Brain pericyte (primary cell): ENCODE measurements around the gene FARP1.

Experiments used
- DNase-seq: peaks from one replicate; pipeline ENCODE4 v3.0.0-alpha.2; 2012; ENCODE audit warnings: low read depth, low spot score

Gene FARP1

DNA sequence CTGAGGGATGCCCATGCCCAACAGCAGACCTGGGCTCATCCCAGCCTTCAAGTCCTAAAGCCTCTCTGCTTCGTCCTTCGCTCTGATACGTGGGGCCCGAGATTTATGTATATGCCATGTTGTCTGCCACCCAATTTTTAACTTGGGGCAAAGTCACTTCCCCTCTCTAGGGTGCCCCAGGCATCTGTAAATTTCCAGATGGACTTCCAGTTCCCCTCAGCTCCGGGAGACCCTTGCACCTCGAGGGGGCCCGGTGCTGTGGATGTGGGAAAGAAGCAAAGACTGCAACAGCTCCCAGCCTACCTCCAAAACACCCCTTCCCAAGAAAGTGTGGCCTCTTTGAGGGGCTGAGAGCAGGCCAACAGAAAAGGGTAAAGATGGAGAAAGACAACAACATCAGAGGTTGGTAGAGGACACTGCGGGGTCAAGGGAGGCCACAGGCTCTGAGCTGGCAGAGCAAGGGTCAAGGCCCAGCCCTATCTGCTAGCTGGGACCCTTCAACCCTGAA is 336.7 kb downstream of the FARP1 start:
- DNase-seq = no peak

DNA sequence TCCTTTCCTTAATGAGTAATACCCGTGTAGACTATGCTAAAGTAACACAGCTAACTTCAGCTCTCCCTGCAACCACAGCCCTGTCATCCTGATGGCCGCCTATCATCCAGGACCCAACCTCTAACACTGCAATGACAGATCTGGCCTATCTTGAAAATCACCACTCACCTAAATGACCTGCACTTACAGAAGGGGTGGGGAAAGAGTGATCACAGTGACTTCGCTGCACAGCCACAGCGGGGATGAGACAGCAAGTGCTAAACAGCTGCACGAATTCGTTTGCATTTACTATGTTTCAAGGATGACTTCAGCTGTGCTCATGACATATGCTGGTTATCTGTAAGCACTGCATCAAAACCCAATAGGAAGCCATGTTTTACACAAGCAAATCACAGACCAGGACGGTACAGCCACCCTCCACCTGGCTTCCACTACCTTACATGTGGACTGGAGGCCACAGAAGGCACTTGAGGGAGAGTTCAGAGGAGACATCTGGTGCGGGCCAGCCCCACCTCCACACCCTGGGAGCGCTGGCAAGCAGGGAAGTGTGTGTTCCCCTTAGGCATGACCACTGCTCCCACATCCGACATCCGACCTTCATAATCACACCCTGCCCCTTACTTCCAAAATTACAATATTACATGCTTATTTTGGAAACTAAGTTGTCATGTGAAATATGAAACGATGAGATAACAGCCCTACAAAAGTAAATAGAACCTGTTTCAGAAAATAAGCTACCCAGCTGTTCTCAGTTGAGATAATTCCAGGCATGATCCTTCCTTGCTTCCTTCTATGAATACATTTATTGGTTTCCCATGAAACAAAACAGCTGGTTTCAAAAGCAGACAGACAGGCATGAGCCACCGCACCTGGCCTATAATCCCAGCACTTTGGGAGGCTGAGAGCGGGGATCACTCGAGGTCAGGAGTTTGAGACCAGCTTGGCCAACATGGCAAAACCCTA is 338.3 kb downstream of the FARP1 start:
- no peak for DNase-seq

DNA sequence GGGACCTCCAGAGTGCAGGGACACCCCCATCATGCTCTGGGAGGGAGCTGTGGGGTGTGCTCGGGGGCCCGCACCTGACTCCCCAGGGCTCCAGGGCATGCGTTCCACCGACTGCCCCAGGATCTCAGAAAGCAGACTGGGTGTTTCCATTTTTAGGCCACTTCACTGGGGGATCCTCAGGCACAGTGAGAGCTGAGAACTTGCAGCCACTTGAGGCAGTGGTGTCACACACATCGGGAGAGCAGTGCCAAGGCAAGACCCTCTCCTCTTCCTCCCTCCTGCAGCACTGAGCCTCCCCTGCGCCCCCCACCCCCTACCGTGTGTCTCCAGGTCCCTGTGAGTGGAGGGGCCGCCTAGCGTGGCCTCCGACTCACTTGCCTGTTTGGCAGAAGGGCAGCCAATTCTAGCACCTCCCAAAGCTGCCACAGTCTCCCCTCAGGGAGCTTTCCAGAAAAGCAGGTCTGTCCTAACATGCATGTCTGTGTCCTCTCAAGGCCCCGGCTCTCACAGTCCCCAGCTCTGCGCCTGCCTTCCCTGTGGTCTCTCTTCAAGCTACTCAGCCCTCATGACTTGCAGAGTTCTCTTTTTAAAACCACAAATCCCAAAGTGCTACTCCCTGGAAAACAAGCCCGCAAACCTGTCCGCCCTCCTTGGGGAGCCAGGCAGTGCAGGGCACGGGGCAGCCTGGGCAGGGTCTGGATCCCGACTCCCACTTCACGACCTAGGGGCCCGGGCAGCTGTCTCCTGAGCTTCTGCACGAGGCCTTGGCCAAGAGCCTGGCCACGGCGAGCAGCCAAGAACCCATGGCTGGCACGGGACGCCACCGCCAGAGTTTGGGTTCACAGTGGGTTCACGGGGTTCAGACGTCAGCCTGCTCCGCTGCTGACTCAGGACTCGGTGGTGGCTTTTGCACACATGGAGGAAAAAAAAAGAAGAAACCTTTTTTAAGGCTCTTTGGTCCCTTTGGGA is 339.9 kb downstream of the FARP1 start:
- peak; percentile 93 for DNase-seq

DNA sequence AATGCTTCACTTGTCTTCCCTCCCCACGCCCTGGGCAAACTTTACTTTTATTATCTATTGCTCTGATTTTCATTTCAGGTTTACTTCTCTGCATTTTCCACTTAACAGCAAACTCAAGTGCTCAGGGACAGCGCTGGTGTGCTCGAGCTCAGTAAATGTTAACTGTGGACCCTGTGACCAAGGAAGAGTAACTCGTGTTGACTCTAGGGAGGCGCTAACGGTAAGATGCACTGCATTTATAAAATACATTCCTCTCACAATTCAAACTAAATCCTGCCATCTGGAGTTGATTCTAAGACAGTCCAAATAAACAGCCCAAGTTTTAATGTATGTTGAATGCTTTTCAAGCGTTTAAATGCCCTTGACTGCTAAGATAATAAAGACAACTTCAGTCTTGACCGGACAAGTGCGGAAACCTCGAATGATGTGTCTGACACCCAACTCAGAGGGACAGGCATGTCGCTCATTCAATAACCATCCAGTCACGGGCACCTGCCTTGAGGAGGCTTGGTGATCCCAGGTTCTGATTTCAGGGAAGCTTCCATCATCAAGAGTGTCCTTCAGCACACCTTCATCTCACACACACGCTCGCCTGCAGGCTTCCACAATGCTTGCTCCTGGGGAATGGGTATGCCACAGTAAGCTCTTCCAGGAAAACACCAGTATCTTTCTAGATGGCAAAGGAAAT is 340.9 kb downstream of the FARP1 start:
- DNase-seq = peak; percentile 47

DNA sequence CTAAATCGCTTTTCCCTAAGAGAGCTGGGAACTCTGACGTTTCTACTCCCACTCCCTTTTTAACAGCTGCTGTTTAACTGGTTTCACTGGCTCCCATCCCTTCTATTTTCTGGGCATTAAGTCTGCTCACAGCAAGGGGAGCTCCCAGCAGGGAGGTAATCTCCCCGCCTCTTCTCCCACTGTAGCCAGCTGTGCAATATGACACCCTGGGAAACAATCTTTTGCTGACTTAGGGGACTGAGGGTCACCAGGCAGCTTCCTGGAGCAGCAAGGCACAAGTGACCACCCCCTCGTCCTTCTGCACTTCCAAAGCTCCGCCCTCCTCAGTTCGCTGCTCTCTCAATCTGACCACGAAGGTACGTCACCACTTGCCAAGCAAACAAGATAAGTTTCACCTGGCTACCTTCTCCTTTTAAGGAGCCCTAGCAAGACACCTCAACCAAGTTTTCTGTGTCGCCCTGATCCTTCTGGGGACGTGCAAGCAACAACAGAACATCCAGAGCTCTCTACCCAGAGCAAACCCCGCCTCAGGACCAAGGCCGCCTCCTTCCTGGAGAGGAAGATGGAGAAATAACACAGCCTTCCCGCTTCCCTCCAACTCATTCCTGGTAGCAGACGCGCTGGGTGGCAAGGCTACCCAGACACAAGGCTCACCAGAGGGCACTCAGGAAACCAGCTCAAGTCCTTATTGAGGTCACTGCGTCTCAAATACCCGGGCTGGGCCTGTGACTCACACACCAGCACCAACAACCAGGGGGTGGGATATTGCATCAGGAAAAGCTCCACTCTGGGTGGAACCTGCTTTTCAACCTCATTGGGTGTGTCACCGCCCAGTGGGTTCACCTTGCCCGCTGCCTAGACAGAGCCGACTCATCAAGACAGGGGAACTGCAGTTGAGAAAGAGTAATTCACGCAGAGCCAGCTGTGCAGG is 341.7 kb downstream of the FARP1 start:
- DNase-seq = peak; percentile 96

DNA sequence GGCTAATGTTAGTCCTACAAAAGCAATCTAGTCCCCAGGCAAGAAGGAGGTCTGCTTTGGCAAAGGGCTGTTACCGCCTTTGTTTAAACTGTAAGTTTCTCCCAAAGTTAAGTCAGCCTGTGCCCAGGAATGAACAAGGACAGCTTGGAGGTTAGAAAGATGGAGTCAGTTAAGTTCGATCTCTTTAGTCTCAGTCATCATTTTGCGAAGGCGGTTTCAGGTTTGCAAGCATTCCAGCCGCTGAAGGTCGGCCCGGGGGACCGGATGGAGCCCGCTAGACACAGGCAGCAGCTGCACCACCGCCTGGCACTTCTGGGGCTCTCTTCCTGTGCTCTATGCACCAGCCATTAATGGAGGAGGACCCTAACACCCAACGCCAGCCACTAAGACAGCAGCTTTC is 342.7 kb downstream of the FARP1 start:
- DNase-seq = no peak

DNA sequence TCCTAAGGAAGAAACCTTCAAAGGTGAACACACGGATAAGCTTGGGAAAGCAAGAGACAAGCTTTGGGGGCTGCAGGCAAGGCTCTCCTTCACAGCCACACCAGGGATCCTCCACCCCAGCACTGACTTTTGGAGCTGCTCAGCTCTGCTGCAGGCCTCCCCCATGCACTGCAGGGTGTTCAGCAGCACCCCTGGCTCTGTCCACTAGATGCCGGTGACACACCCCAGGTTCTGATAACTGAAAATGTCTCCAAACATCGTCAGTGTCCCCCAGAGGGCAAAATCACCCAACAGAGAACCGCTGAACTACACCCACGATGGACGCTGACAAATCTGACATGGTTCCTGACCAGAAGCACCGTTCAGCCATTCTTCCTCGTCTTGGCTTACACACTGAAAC is 343.5 kb downstream of the FARP1 start:
- DNase-seq = no peak

DNA sequence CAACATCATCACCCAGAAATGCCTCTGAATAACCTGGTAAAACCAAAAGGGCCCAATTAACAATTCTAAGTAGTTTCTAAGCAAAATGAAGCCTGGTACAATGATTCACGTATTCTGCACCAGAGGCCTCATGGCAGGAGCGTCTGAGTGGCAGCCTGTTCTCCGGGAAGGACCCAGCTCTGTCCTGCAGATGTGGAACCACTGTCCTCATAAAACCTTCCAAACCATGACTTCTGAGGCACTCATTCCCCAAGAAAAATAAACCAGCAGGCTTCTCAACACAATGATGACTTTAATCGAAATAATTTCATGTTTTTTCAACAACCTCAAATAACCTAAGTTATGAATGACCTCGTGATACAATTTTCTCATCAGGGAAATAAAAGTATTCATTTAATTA is 344.1 kb downstream of the FARP1 start:
- DNase-seq = no peak

DNA sequence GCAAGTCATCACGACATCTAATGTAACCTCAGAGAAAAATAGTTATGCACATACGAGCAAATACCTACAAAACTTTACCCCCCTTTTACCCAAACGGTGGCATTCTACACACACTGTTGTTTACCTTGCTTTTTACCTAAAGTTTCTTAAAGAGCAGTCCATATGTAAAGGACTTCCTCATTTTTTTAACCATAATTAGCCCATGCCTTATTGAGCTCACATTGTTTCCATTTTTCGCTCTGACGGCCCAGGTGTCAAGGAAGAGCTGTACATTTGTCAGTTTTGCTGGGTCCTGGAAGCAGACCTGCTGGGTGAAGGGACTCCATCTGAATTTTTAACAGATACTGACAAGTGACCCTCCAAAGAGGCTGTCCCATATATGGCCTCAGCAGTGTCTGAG is 344.6 kb downstream of the FARP1 start:
- no peak for DNase-seq

DNA sequence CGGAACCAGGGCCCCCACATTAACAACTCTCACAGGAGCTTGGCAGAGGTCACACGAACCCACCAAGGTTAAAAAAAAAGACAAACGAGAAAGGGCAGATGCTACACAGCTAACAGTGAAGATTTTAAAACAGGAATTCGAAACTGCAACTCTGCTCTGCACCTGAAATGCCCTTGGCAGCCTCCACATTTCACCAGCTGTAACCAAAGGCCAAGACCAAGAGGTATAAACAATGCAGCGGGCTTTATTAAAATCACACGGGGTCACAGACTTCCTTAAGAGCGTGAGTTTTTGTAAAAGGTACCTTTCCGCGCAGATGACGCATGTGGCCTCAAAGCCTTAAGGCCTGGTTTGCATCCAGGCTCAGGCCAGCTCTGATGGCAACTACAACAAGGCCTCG is 345.8 kb downstream of the FARP1 start:
- DNase-seq = no peak

DNA sequence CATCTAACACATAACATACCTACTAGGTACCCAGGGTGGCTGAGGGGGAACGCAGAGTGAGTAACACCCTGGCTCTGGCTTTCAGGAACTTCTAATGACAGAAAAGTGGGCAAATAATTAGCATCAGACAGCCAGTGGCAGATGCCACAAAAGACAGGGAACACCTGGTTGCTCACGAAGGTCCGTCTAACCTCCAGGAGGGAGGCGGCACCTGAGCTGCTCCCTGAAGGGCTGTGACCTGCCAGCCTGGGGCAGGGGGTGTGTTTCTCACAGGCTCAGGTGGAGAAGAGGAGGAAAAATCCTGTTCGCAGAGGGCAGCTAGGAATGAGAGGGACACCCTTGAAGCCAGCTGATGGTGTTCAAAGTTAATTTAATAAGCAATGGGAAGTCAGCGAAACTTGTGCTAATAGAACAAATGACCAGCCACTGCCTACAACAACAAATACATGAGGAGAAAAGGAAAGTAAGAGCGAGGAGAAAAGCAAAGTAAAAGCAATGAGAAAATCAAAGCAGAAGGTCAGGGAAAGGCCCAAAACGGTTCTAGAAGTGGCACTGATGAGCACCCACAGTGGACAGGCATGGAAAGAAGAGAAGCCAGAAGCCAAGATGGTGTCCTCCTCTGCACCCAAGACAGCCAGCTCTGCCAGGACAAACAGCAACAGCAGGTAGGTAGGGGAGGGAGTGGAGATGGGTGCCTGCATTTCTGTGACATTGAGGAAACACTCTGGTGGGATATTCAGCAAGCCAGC is 346.7 kb downstream of the FARP1 start:
- no peak for DNase-seq

DNA sequence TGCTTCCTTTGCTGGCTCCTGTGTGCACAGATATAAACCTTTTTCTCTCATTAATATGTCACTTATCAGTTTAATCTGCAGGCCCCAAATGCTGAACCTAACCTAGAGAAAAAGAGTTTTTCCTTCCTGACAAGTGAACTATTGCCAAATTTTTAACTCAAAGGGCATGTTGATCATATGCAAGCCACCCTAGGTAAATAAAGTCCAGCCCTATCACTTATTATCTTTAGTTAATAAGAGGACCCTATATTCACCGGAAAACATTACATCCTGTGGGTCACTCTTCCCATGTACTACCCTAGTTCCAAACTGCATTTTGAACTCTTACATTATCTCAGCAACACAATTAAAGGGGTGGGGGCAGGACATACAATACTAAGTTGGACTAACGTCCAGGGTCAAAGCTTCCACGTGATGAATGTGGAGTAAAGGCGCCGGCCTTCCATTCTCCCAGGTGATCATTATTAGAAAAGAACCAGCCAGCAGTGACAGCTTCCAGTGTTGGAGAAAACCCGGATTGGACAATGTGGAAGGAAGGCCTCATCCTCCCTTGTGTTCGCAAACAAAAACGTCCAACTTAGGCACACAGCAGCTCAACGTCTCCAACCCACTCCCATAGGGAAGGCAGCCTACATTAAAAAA is 347.4 kb downstream of the FARP1 start:
- DNase-seq = no peak

DNA sequence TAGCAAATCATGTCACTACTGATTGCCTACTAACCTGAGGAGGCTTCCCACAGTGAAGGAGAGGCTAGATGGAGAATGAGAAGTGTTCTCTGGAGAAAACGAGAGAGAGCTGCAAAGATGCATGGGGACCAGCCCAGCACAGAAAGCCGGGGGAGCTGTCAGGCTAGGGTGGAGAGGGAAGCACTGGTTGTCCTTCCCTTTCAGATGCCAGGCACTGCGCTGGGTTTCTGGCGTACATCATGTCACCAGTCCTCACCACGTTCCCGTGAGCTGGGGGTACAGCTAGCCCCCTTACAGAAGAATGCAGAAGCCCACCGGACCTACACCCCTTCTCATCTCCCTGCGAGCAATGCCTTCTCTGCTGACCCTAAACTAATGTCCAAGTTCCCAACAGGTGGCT is 348.0 kb downstream of the FARP1 start:
- no peak for DNase-seq

DNA sequence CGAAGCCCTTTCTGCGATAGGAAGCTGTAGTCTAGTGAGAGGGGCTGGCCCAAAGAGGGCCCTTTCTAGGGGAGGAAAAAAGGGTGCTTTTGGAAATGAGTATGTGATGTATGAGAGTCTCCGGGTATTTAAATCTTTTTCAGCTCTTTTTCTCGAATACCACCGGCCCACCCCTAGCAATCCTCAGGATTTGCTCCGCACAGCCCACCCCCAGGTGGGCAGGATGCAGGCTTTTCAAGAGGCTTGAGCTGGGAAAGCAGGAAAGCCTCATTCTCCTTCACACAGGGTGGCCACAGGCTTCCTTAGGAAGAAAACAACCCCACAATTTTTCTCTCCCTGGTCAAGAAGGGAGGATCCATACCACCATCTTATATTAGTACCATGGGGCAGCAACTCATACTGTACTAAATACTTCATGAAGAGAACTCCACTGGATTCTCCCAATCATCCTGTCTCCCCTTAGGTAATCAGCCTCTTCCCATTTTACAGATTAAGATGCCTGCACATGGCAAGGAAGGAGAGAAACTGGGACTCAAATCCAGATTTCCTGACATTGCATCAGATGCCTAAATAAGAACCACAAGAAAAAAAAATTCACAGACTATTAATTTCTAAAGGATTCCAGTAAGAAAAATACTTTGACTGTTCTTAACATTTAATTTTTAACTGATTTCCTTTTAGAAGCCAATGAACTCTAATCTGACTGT is 349.6 kb downstream of the FARP1 start:
- no peak for DNase-seq

DNA sequence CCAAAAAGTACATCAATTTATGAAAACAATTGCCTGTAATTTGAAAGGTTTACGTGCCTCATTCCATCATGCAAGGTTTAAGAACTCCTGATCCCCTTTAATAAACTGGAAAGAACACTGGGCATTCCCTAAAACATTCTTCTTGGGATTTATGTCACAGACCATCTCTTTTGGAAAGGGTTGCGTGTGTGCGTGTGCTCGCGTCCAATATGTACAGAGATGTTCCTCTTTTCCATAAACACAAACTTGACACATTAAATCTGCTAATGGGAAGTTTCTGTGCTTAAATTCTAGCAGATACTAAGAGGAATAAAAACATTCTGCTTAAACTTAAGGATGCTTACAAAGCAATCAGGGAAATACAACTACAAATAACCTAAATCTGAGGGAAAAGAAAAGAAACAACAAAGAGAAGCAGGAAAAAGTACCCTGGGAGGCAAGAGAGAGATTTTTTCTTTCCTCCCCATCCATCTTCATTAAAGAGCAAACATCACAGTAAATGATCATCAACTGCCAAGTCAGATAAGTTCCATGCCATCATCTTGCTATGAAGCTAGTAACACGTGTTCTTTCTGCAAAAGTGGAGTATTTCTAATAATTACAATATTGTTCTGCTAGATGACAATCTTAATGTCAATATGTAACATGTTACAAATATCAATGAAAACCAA is 350.3 kb downstream of the FARP1 start:
- no peak for DNase-seq

DNA sequence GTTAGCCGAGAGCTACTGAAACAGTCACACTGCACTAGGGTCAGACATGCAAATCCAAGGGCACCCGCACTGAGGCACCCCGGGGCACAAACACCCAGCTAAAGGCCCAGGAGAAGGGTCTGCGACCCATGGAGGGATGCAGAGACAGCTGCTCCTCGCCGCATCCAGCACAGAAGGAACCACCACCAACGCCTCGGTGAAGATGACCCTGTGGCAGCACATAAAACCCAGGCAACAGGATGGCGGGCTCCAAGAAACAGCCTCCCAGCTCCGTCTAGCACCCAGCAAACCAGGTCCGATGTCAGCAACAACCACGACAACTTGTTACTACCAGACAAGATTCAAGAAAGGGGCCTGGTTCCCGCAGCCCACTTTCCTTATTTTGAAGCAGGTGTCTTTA is 351.9 kb downstream of the FARP1 start:
- DNase-seq = no peak

DNA sequence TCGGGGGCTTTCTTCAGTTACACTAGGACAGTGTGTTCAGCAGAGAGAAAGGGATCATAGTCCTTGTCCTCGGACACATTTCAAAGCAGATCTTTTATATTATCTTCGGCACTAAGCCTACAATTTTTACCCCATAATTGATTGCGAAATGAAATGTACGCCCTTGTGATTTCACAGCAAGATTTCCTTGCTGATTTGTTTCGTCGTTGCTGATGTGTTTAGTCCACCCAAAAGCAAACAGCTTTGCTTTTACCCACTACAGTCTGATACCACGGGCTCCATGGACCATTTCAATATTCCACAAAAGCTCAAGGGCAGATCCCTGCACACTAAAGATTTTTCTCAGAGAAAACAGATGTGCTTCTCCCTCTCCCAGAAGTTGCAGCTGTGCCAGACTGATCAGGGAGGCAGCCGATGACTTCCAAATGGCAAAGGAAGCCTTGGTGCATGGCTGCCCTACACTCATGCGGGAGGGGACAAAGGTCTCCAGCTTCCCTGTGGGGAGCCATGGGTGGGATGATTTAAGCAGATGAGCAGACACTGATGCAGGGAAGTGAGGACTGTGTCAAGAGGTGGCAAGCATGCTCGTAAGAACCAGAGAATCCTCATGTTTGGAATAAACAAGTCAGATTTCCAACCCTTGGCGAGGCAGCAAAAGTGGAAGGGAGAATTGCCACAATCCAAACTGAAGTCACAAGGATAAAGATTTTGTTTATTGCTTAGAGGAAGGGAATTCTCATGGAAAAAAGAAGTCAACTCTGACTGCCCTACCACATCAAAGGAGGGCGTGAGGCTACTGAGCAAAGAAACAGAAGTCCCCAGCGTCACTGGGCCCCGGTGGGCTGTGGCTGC is 353.0 kb downstream of the FARP1 start:
- DNase-seq = no peak
